K562 (cell line): ENCODE results near the gene CCDC50. TPM values are rescaled to one million over a fixed set of nuclear protein-coding genes. Genes with fewer than 3 reads are reported as not detected.

Source experiments
- ATAC-seq: fragments of 200-7000 bp; cut with Tn5 transposase; 3 replicates; pipeline ENCODE4 v1.9.1; 2020; ENCODE audit warnings: moderate library complexity
- BruUV-seq: library from RNA; stranded (reverse); fragments of 400-500 nt; replicated peaks from 2 replicates; lab custom pipeline; 2021; lab: Mats Ljungman, UMichigan
- CTCF ChIA-PET: fragments of 300-600 bp; formaldehyde crosslinking; extraction: SDS; loops from one replicate; lab custom pipeline; 2021; ENCODE audit warnings: low intra/inter-chr PET ratio; lab: Yijun Ruan, JAX
- POLR2A ChIA-PET: fragments of 300-600, 350-650 bp; sonication (Branson Sonifier 250); formaldehyde crosslinking; extraction: SDS; loops from one replicate; lab custom pipeline; 2021; ENCODE audit warnings: antibody characterized with exemption, inconsistent platforms; lab: Yijun Ruan, JAX
- DNase-seq, 4 experiments: peaks; one replicate each; pipeline versions ENCODE4 v3.0.0 to v3.0.0-alpha.2; 2011 to 2018; ENCODE audit warnings: low spot score in 3 of 4, mixed read lengths in 3 of 4; ENCODE audit errors: extremely low read depth in 1 of 4
- FAIRE-seq: peaks from 2 replicates; lab custom pipeline; 2011; peaks lifted over from hg19 to GRCh38; lab: Jason Lieb, UNC
- H2AFZ ChIP-seq: 2 replicates; pipeline ENCODE4 v1.6.0; 2011; ENCODE audit warnings: low read depth, low read length, control low read depth, inconsistent platforms
- H3K27ac ChIP-seq: fragments of 200-600 bp; 3 replicates; pipeline ENCODE4 v1.8.0; 2011; ENCODE audit warnings: low read depth, mild to moderate bottlenecking, control low read depth, inconsistent platforms, low read length, moderate library complexity, mixed read lengths; ENCODE audit errors: extremely low read depth
- H3K27me3 ChIP-seq, 2 experiments: fragments of 300-600 bp in 1 of 2; 2 replicates in 1 of 2; 3 replicates in 1 of 2; pipeline versions ENCODE4 v1.6.0 to v1.8.0; 2011; ENCODE audit warnings: inconsistent platforms in 2 of 2, low read length in 2 of 2, mild to moderate bottlenecking in 1 of 2, mixed read lengths in 1 of 2, moderate library complexity in 1 of 2; ENCODE audit not compliant: control insufficient read depth in 2 of 2, insufficient read depth in 2 of 2
- H3K36me3 ChIP-seq: fragments of 300-600 bp; 3 replicates; pipeline ENCODE4 v1.8.0; 2011; ENCODE audit warnings: mild to moderate bottlenecking, low read length, inconsistent platforms; ENCODE audit not compliant: control insufficient read depth, insufficient read depth
- H3K4me1 ChIP-seq, 2 experiments: fragments of 200-600 bp in 1 of 2; replicated peaks in 1 of 2; 2 replicates in 1 of 2; 3 replicates in 1 of 2; pipeline versions ENCODE4 v1.5.1 to v1.8.0; 2011; ENCODE audit warnings: inconsistent platforms in 2 of 2, low read length in 2 of 2, mild to moderate bottlenecking in 1 of 2, mixed read lengths in 1 of 2, moderate library complexity in 1 of 2; ENCODE audit not compliant: control insufficient read depth in 2 of 2, insufficient read depth in 2 of 2
- H3K4me2 ChIP-seq: 2 replicates; pipeline ENCODE4 v1.6.1; 2011; ENCODE audit warnings: low read length, control low read depth, inconsistent platforms, mixed read lengths; ENCODE audit not compliant: insufficient read depth
- H3K4me3 ChIP-seq: fragments of 200-600 bp; sonication (generic), shearing (Covaris generic); 2 replicates; pipeline ENCODE4 v1.5.1; 2016; ENCODE audit warnings: control low read depth, inconsistent platforms
- H3K79me2 ChIP-seq: fragments of 200-600 bp; 3 replicates; pipeline ENCODE4 v1.8.0; 2011; ENCODE audit warnings: low read length, inconsistent platforms; ENCODE audit not compliant: control insufficient read depth, insufficient read depth
- H3K9ac ChIP-seq, 2 experiments: 2 replicates each; pipeline versions ENCODE4 v1.6.0 to v1.6.1; 2011; ENCODE audit warnings: low read depth in 2 of 2, low read length in 2 of 2, control low read depth in 1 of 2, inconsistent platforms in 1 of 2, mild to moderate bottlenecking in 1 of 2, mixed read lengths in 1 of 2; ENCODE audit not compliant: insufficient read depth in 1 of 2
- H3K9me1 ChIP-seq: one replicate; pipeline ENCODE4 v1.6.0; 2011; ENCODE audit warnings: inconsistent platforms, mild to moderate bottlenecking, low read length, moderate library complexity; ENCODE audit not compliant: control insufficient read depth, insufficient read depth
- H3K9me3 ChIP-seq: replicated peaks from 2 replicates; pipeline ENCODE4 v1.5.1; 2011; ENCODE audit warnings: low read depth, low read length, inconsistent platforms; ENCODE audit not compliant: control insufficient read depth, insufficient read depth
- H4K20me1 ChIP-seq: replicated peaks from 2 replicates; pipeline ENCODE4 v1.6.1; 2011; ENCODE audit warnings: low read length, inconsistent platforms, mixed read lengths; ENCODE audit not compliant: control insufficient read depth, insufficient read depth
- AFF4 ChIP-seq: sonication (generic); formaldehyde crosslinking; IDR thresholded peaks from 2 replicates; pipeline ENCODE4 v1.8.0; 2023; ENCODE audit warnings: mild to moderate bottlenecking, missing genetic modification reagents
- E2F6 ChIP-seq, 2 experiments: IDR thresholded peaks; 2 replicates each; pipeline ENCODE4 v1.6.1; 2011; ENCODE audit warnings: borderline replicate concordance in 1 of 2, control low read depth in 1 of 2, low read depth in 1 of 2, low read length in 1 of 2, mild to moderate bottlenecking in 1 of 2, mixed read lengths in 1 of 2, moderate library complexity in 1 of 2; ENCODE audit not compliant: insufficient read depth in 1 of 2, insufficient read length in 1 of 2, poor library complexity in 1 of 2, severe bottlenecking in 1 of 2; ENCODE audit errors: extremely low read depth in 1 of 2
- FOS ChIP-seq: IDR thresholded peaks from 3 replicates; pipeline ENCODE4 v1.6.1; 2011; ENCODE audit not compliant: insufficient read length; ENCODE audit errors: extremely low read depth
- GABPA ChIP-seq: fragments of 200-800 bp; sonication (Bioruptor generic); conservative IDR thresholded peaks from 2 replicates; pipeline ENCODE4 v1.6.1; 2016; ENCODE audit warnings: low read depth, missing genetic modification characterization, missing compliant biosample characterization
- MAFG ChIP-seq: fragments of 450-650 bp; conservative IDR thresholded peaks from 2 replicates; pipeline ENCODE4 v1.6.1; 2016; ENCODE audit warnings: missing genetic modification characterization, missing compliant biosample characterization
- SETDB1 ChIP-seq: IDR thresholded peaks from one replicate; pipeline ENCODE4 v1.6.1; 2012; ENCODE audit warnings: low read length, control low read depth, inconsistent platforms
- SP1 ChIP-seq: sonication (generic); formaldehyde crosslinking; IDR thresholded peaks from 2 replicates; pipeline ENCODE4 v1.8.1; 2022; ENCODE audit warnings: mild to moderate bottlenecking, missing genetic modification reagents
- TAF15 ChIP-seq: fragments of 200-400 bp; formaldehyde crosslinking; IDR thresholded peaks from 2 replicates; pipeline ENCODE4 v1.6.1; 2017; ENCODE audit warnings: mild to moderate bottlenecking, low read depth, low read length, moderate library complexity
- TCFL5 ChIP-seq: fragments of 250-450 bp; sonication (Bioruptor Pico); conservative IDR thresholded peaks from 2 replicates; pipeline ENCODE4 v1.6.1; 2021; ENCODE audit warnings: mild to moderate bottlenecking, moderate library complexity, matching md5 sums
- TFAM ChIP-seq: fragments of 250-450 bp; sonication (Bioruptor Pico); conservative IDR thresholded peaks from 2 replicates; pipeline ENCODE4 v1.5.0; 2021; ENCODE audit warnings: mild to moderate bottlenecking, moderate library complexity
- ZMIZ1 ChIP-seq, 2 experiments: fragments of 150-350 bp in 1 of 2; IDR thresholded peaks; 2 replicates each; pipeline ENCODE4 v1.6.1; 2012 to 2016; ENCODE audit warnings: low read depth in 2 of 2, low read length in 2 of 2, mild to moderate bottlenecking in 1 of 2, moderate library complexity in 1 of 2
- ZNF184 ChIP-seq: sonication (generic); formaldehyde crosslinking; IDR thresholded peaks from 2 replicates; pipeline ENCODE4 v1.5.0; 2020; ENCODE audit warnings: missing genetic modification reagents
- ZNF551 ChIP-seq: fragments of 250-450 bp; sonication (Bioruptor Pico); IDR thresholded peaks from 2 replicates; pipeline ENCODE4 v1.5.0; 2021; ENCODE audit warnings: mild to moderate bottlenecking, moderate library complexity
- ZNF778 ChIP-seq: fragments of 450-650 bp; formaldehyde crosslinking; IDR thresholded peaks from 2 replicates; pipeline ENCODE4 v1.4.0; 2020; ENCODE audit warnings: mild to moderate bottlenecking, moderate library complexity
- WGBS: fragments of 100-300 bp; shearing (Covaris generic); methylation state at CpG from one replicate; pipeline ENCODE4 v1.1.6; 2016; ENCODE audit warnings: low coverage, mixed read lengths; ENCODE audit not compliant: insufficient coverage; ENCODE audit errors: missing lambda C conversion rate; 5-methylcytosine and 5-hydroxymethylcytosine counted together
- in situ Hi-C: fragments of 300-500 bp; cut with MboI; formaldehyde crosslinking; loops from 4 replicates; pipeline ENCODE4 v1.15.0; 2018; ENCODE audit warnings: inconsistent platforms, mixed read lengths
- intact Hi-C: fragments of 100-400 bp; cut with micrococcal nuclease; formaldehyde crosslinking; loops from 2 replicates; pipeline ENCODE4 v1.14.2; 2022
- polyA plus RNA-seq, 8 experiments: library from polyadenylated mRNA; depleted of rRNA in 4 of 8; stranded (reverse) in 5 of 8; unstranded in 3 of 8; fragments of >200 nt; fragmentation: Nextera tagmentation in 2 of 8; fragmentation: Illumina TruSeq in 1 of 8; extraction: Ambion mirVana in 2 of 8; extraction: Trizol in 1 of 8; gene quantifications; 2 replicates each; pipeline versions ENCODE4 v1.2.1 to v1.2.3, GENCODE V29; 2011 to 2014; ENCODE audit warnings: inconsistent platforms in 1 of 8, missing spikeins in 1 of 8
- total RNA-seq, 7 experiments: library from RNA; depleted of rRNA in 6 of 7; stranded (reverse); fragments of >200 nt in 6 of 7; fragmentation: Illumina TruSeq in 2 of 7; extraction: Trizol in 2 of 7; gene quantifications; 2 replicates each; pipeline versions ENCODE4 v1.2.1 to v1.2.3, GENCODE V29; 2011 to 2021; ENCODE audit warnings: low replicate concordance in 1 of 7

Gene CCDC50
- total and polyA plus RNA-seq, 9 of the 15 experiments (the other 6 are each of a cell fraction or from before 2014, with no cell fraction given), result 8.4 to 63.4 (median 40.4) TPM

GRCh38 chr3:191414732-191415131 is 85.5 kb downstream of the CCDC50 start:
- FAIRE-seq (no peak), DNase-seq (no peak), ATAC-seq (no peak)
- H3K27me3 ChIP-seq, result no peaks in the 10 kb centered on the region
- CTCF ChIA-PET, result no interaction called here
- H3K4me2 ChIP-seq, result no peak overlapping the region
- no TSS peak for BruUV-seq
- no peak overlapping the region for H3K9ac ChIP-seq
- no peak overlapping the region for H3K4me3 ChIP-seq
- H3K4me1 ChIP-seq, result no peaks in the 10 kb centered on the region
- H3K27ac ChIP-seq, result no peak overlapping the region
- in situ Hi-C loops, result loop anchor here (10.0 kb wide), 1 partner anchor 1030 kb away; no protein-coding TSS in a partner anchor
- no peaks in the 10 kb centered on the region for H3K36me3 ChIP-seq
- H3K9me3 ChIP-seq, result no peaks in the 10 kb centered on the region
- H3K79me2 ChIP-seq, result no peaks in the 10 kb centered on the region
- no peak overlapping the region for H2AFZ ChIP-seq
- no peaks in the 10 kb centered on the region for H4K20me1 ChIP-seq
- no peaks in the 10 kb centered on the region for H3K9me1 ChIP-seq
- 8% methylated on average over 1 of the region's 1 CpG for WGBS
- POLR2A ChIA-PET, result no interaction called here
- intact Hi-C loops, result loop anchor here (5.0 to 10.0 kb wide), 3 partner anchors 298 to 773 kb away; no protein-coding TSS in a partner anchor
- TF ChIP-seq ZMIZ1 (IDR thresholded peaks at IDR 0.05; ENCODE audit: low read depth in 2 of 2, low read length in 2 of 2), result no peak
- TF ChIP-seq SP1 (CRISPR knock-in tag), result no peak
- no peak for TF ChIP-seq MAFG
- TF ChIP-seq ZNF778 (CRISPR knock-in tag), result no peak
- TF ChIP-seq ZNF184 (CRISPR knock-in tag), result no peak
- no peak for TF ChIP-seq AFF4 (CRISPR knock-in tag)
- TF ChIP-seq GABPA, result no peak
- TF ChIP-seq FOS, result no peak
- no peak for TF ChIP-seq SETDB1
- TF ChIP-seq E2F6 (IDR thresholded peaks at IDR 0.05; ENCODE audit: borderline replicate concordance in 1 of 2, extremely low read depth in 1 of 2, insufficient read depth in 1 of 2, insufficient read length in 1 of 2, low read depth in 1 of 2, low read length in 1 of 2, poor library complexity in 1 of 2, severe bottlenecking in 1 of 2), result no peak
- TF ChIP-seq ZNF551 (CRISPR knock-in tag), result no peak
- no peak for TF ChIP-seq TFAM (CRISPR knock-in tag)
- TF ChIP-seq TCFL5, result no peak
- TF ChIP-seq TAF15, result no peak
